ENCODE measurements around the gene GALNT14. TPM values are rescaled to one million over a fixed set of nuclear protein-coding genes. Genes with fewer than 3 reads are reported as not detected.

Gene GALNT14
- total RNA-seq, 2 donors from 2014 or later = 1.6 TPM; not detected in 1

GRCh38 chr2:31052284-31052683, 86.0 kb downstream of the GALNT14 start:
- Histone ChIP-seq H3K4me3 (no peak overlapping the region), H3K36me3 (no peaks in the 10 kb centered on the region), H3K9me3 (no peaks in the 10 kb centered on the region), H3K4me1 (ENCODE audit: control insufficient read depth in 1 of 2, low read depth in 2 of 2) (no peaks in the 10 kb centered on the region), H3K27ac (no peak overlapping the region), H3K27me3 (replicated peaks; ENCODE audit: insufficient read depth) (no peaks in the 10 kb centered on the region)
- DNase-seq (ENCODE audit: low spot score) (no peak), ATAC-seq (ENCODE audit: insufficient number of reproducible peaks, low FRiP score, low read depth) (no peak)
- no peak for TF ChIP-seq CTCF (IDR thresholded peaks at IDR 0.05)

- Histone ChIP-seq H3K9me3 (no peaks in the 10 kb centered on the region), H3K27me3 (replicated peaks; ENCODE audit: insufficient read depth) (no peaks in the 10 kb centered on the region), H3K4me1 (ENCODE audit: control insufficient read depth in 1 of 2, low read depth in 2 of 2) (no peaks in the 10 kb centered on the region), H3K27ac (no peak overlapping the region), H3K36me3 (no peaks in the 10 kb centered on the region), H3K4me3 (no peak overlapping the region)
- no peak for DNase-seq (ENCODE audit: low spot score)
- TF ChIP-seq CTCF (IDR thresholded peaks at IDR 0.05) = no peak
- ATAC-seq (ENCODE audit: insufficient number of reproducible peaks, low FRiP score, low read depth) = no peak
Observed at GRCh38 chr2:31051258-31052140, 86.7 kb downstream of the GALNT14 start.

- ATAC-seq (ENCODE audit: insufficient number of reproducible peaks, low FRiP score, low read depth) (no peak), DNase-seq (ENCODE audit: low spot score) (no peak)
- no peaks in the 10 kb centered on the region for H3K9me3 ChIP-seq
- no peaks in the 10 kb centered on the region for H3K36me3 ChIP-seq
- H3K27me3 ChIP-seq (replicated peaks; ENCODE audit: insufficient read depth) = no peaks in the 10 kb centered on the region
- no peaks in the 10 kb centered on the region for H3K4me1 ChIP-seq (ENCODE audit: control insufficient read depth in 1 of 2, low read depth in 2 of 2)
- H3K27ac ChIP-seq = no peak overlapping the region
- no peak for TF ChIP-seq CTCF (IDR thresholded peaks at IDR 0.05)
- no peak overlapping the region for H3K4me3 ChIP-seq
Observed at GRCh38 chr2:31049916-31050588, 88.2 kb downstream of the GALNT14 start.

- no peak for DNase-seq (ENCODE audit: low spot score)
- no peak for ATAC-seq (ENCODE audit: insufficient number of reproducible peaks, low FRiP score, low read depth)
Observed at GRCh38 chr2:31049264-31049663, 89.0 kb downstream of the GALNT14 start.

More at GRCh38 chr2:31049264-31049663, 89.0 kb downstream of the GALNT14 start:
- no peak overlapping the region for H3K27ac ChIP-seq
- H3K36me3 ChIP-seq = no peaks in the 10 kb centered on the region
- H3K27me3 ChIP-seq (replicated peaks; ENCODE audit: insufficient read depth) = no peaks in the 10 kb centered on the region
- no peak overlapping the region for H3K4me3 ChIP-seq
- no peaks in the 10 kb centered on the region for H3K4me1 ChIP-seq (ENCODE audit: control insufficient read depth in 1 of 2, low read depth in 2 of 2)
- no peak for TF ChIP-seq CTCF (IDR thresholded peaks at IDR 0.05)
- H3K9me3 ChIP-seq = no peaks in the 10 kb centered on the region
